ENCODE results near the gene NRXN2.
"Not testable (repeated sequence)": the region's sequence is repeated elsewhere in the genome, so short reads cannot be mapped to it uniquely, and the experiment has no call there.

Gene NRXN2

DNA sequence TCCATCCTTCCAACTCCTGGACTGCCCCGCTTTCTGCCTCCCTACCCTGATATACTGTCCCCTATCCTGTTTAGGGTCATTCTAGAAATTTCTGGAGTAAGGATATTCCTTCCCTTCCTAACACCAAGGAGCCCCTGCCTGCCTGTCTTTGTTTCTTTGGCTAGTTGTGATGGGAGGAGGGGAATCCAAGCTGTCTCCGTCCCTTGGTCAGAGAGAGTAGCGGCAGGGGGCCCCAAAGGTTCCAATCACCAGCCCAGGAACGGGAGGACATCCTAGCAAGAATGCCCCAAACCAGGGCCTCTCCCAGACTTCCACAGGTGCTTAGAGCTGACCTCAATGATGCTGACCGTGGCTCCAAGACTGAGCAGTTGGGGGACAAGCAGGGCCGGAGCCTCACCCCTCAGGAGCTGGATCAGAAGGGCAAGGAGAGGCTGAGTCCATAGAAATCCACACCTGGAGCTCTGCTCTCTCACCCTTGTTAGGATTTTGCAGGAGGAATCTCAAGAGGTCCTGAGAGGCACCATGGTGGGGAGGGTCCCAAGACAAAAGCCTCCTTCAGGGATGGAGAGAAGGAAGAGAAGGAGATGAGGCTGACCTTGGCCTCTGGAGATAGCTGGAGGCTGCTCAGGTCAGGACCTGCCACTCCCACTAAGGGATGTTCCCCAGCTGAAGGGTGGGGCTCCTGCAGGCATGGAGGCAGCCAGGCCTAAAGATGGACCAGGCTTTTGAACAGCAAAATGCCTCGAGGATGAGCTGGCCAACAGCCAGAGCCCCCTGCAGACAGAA lies 118.3 kb downstream of the NRXN2 start:
- in situ Hi-C loops (cut with MboI; ENCODE audit: low pct_unique_long_range_greater_than_20kb, low sequenced_read_pairs), result no loop called here
- DNase-seq, result no peak

DNA sequence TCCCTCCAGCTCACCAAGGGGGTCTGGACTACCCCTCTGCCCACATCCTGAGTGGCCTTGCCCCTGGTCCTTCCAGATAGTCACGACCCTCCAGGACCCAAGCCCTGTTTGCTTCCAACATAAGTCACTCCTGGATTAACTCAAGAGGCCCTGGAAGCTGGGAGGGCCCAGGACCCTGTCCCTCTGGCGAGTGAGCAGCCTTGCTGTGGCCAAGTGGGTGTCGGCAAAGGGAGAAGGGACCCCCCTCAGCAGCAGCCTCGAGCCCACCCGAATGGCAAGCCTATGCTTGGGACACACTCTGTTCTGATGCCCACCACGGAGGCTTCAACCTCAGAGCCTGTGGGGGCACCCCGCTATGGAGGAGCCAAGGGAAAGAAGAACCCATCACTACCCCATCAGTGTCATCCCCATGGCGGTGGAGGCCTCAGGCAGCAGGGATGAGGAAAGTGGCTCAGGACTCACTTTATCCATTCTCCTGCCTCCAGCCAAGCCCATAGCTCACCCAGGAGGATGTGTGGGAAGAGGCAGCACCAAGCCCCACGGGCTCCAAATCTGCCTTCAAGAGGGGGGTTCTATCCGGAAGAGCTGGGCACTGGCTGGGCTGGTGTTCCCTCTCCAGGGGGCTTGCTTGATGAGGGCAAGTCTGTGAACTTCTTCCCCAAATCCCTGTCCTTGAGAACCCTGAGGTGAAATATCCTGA lies 119.4 kb downstream of the NRXN2 start:
- DNase-seq, result no peak
- in situ Hi-C loops (cut with MboI; ENCODE audit: low pct_unique_long_range_greater_than_20kb, low sequenced_read_pairs), result no loop called here

- no peak for DNase-seq
- in situ Hi-C loops (cut with MboI; ENCODE audit: low pct_unique_long_range_greater_than_20kb, low sequenced_read_pairs), result no loop called here
Measured at GRCh38 chr11:64602466-64603070, 120.4 kb downstream of the NRXN2 start.

DNA sequence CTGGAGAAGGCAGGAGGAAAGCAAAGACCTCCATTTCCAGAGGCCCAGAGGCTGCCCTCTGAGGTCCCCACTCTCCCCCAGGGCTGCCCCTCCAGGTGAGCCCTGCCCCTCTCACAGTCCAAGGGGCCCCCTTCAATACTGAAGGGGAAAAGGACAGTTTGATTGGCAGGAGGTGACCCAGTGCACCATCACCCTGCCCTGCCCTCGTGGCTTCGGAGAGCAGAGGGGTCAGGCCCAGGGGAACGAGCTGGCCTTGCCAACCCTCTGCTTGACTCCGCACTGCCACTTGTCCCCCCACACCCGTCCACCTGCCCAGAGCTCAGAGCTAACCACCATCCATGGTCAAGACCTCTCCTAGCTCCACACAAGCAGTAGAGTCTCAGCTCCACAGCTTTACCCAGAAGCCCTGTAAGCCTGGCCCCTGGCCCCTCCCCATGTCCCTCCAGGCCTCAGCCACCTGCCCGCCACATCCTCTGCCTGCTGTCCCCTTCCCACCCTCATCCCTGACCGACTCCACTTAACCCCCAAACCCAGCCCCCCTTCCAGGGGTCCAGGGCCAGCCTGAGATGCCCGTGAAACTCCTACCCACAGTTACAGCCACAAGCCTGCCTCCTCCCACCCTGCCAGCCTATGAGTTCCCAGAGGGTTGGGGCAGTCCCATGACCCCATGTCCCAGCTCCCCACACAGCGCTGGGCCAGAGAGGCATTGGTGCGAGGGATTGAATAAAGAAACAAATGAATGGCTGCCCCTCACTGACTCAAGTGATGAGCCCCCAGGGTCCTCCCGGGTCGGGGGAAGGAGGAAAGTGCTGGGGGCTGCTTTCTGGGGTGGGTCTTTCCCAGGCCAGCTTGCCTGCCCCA lies 121.2 kb downstream of the NRXN2 start:
- in situ Hi-C loops (cut with MboI; ENCODE audit: low pct_unique_long_range_greater_than_20kb, low sequenced_read_pairs), result no loop called here
- DNase-seq, result no peak

- in situ Hi-C loops (cut with MboI; ENCODE audit: low pct_unique_long_range_greater_than_20kb, low sequenced_read_pairs), result no loop called here
- DNase-seq, result no peak
Measured at GRCh38 chr11:64600281-64600992, 122.6 kb downstream of the NRXN2 start.

DNA sequence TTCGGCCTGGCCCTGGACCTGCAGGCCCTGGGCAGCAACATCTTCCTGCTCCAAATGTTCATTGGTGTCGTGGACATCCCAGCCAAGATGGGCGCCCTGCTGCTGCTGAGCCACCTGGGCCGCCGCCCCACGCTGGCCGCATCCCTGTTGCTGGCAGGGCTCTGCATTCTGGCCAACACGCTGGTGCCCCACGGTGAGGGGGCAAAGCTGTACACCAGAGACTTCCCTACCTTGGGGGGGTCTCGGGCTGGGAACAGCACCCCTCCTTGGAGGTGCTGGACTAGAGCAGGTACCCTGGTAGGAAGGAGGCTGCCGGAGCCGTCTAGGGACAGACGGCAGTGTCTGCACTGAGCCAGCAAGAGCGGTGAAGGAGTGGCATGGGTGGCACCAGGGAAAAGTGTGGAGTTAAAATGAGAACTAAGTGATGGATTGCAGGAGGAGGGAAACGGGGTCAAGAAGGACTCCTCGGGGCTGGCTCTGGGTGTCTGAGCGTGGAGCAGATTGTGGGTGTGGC lies 123.2 kb downstream of the NRXN2 start:
- in situ Hi-C loops (cut with MboI; ENCODE audit: low pct_unique_long_range_greater_than_20kb, low sequenced_read_pairs), result no loop called here
- DNase-seq, result no peak

GRCh38 chr11:64598797-64599697 lies 124.0 kb downstream of the NRXN2 start:
- in situ Hi-C loops (cut with MboI; ENCODE audit: low pct_unique_long_range_greater_than_20kb, low sequenced_read_pairs), result no loop called here
- no peak for DNase-seq

DNA sequence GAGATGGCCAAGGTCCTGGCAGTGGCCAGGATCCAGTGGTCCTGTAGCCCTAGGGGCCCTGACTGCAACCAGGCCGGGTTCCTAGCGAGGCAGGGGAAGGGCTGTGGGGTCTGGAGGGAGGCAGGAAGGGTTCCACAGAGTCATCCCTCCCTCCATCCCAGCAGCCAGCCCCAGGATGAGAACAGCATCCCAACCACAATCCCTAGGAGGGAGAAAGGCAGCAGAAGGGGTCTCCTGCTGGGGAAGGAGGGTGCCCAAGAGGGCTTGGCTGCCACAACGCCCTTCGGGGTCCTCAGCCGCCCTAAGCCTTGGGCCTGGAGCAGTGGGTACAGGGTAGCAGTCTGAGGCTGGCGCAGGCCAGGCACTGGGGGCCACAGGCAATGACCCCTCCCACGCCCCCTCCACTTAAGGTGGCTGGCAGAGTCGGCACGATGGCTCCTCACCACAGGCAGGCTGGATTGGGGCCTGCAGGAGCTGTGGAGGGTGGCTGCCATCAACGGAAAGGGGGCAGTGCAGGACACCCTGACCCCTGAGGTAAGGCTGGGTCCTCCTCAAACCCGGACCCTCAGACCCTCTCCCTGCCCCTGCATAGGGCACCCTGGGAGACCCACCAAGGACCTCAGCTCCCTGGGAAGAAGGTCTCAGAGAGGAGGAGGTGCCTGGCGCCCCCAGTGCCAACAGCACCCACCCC lies 124.7 kb downstream of the NRXN2 start:
- in situ Hi-C loops (cut with MboI; ENCODE audit: low pct_unique_long_range_greater_than_20kb, low sequenced_read_pairs), result no loop called here
- no peak for DNase-seq

DNA sequence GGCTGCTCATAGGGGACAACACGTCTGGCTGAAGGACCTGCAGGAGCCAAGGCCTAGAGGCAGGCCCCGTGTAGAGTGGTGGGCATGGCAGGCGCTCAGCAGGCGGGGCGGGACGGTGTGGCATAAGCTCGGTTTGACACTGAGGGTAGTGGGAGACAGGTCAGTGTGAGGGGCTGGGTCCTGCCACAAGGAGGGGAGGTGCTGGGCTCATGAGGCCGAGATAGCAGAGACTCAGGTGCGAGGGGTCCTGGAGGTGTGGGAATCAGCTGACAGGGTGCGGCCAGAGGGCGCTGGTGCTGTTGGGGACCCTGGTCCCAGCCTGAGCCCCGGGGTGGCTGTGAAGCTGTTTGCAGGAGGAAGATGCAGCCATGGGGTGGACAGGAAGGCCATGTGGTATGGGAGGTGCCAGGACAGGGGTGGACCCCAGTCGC lies 125.3 kb downstream of the NRXN2 start:
- in situ Hi-C loops (cut with MboI; ENCODE audit: low pct_unique_long_range_greater_than_20kb, low sequenced_read_pairs), result no loop called here
- no peak for DNase-seq

- DNase-seq; in situ Hi-C loops (cut with MboI; ENCODE audit: low pct_unique_long_range_greater_than_20kb, low sequenced_read_pairs): not testable (repeated sequence)
Measured at GRCh38 chr11:64595922-64596321, 127.1 kb downstream of the NRXN2 start.

DNA sequence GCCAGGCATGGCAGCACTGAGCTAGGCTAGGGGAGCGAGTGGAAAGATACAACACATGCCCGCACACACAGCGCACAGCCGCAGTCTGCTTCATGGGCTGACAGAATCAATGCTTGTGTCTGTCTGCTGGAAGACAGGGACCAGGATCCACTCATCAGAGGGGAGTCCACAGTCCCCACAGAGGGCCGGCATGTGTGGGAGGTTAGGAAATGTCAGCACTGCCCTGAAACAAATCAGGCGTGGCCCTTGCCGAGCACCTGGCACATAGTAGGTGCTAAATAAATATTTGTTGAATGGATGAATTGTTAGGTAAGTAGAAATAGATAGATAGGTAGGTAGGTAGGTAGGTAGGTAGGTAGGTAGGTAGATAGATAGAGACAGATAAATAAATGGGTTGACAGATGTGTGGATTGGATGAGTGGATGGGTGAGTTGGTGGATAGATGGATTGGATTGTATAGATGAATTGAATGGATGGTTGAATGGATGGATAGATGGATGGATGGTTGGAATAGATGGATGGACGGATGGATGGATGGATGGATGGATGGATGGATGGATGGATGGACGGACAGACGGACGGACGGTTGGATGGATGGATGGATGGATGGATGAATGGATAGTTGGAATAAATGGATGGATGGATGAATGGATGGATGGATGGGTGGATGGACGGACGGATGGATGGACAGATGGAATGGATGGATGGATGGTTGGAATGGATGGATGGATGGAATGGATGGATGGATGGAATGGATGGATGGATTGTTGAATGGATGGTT lies 128.6 kb downstream of the NRXN2 start:
- in situ Hi-C loops (cut with MboI; ENCODE audit: low pct_unique_long_range_greater_than_20kb, low sequenced_read_pairs), result no loop called here

DNA sequence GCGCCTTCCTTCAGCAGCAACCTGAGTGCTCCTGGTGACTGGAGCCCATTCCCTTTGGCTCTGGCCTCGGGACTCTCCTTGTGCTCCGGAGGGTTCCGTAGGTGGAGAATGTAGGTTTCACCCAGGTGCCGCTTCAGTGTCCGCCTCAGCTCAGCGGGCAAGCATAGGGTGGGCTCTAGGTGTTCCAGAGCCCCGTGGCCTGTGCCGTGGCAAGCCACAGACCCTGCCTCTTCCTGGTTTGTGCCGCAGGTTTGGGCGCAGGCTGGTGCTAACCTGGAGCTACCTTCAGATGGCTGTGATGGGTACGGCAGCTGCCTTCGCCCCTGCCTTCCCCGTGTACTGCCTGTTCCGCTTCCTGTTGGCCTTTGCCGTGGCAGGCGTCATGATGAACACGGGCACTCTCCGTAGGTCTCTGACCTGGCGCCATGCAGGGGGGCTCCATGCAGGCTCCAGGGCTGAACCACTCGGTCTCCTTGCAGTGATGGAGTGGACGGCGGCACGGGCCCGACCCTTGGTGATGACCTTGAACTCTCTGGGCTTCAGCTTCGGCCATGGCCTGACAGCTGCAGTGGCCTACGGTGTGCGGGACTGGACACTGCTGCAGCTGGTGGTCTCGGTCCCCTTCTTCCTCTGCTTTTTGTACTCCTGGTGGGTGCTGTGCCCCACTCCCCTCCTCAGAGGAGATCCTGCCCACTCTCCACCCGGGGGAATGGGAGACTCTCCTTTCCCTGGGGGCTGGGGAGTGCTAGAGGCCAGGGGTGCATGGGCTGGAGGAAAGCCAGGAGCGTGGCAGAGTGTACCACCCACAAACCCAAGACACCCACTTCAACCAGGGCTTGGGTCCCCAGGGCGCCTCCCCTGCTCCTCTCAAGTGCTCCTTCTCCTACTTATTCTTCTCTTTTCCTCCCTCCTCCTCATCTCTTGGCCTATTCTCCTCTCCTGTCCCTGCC lies 129.6 kb downstream of the NRXN2 start:
- DNase-seq, result no peak

More for the DNA sequence above, 128.6 kb downstream of the NRXN2 start:
- DNase-seq, result no peak

GRCh38 chr11:64592656-64593055 lies 130.3 kb downstream of the NRXN2 start:
- in situ Hi-C loops (cut with MboI; ENCODE audit: low pct_unique_long_range_greater_than_20kb, low sequenced_read_pairs), result no loop called here
- no peak for DNase-seq

More for the DNA sequence above, 129.6 kb downstream of the NRXN2 start:
- in situ Hi-C loops (cut with MboI; ENCODE audit: low pct_unique_long_range_greater_than_20kb, low sequenced_read_pairs), result no loop called here

DNA sequence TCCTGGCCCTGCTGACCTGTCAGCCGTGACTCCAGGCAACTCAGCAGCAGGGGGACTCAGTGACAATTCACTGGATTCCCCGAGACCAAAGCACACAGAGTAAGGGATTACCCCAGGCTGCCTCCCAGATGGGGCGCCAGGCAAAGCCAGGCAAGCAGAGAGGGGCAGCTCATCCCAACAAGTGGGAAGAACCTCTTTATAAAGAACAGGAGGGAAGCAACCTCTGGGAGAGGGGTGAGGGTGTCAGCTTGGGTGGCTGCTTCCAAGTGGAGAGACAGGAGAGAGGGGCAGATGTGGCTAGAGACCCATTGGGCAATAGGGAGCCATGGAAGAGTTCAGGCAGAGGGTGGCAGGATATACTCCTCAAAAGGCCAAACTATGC lies 130.8 kb downstream of the NRXN2 start:
- in situ Hi-C loops (cut with MboI; ENCODE audit: low pct_unique_long_range_greater_than_20kb, low sequenced_read_pairs), result no loop called here

More for the DNA sequence above, 130.8 kb downstream of the NRXN2 start:
- no peak for DNase-seq

Measured in KBM-7 (cell line).